HG03457 (cell line): Measurements from ENCODE around the gene MSI2.
"Not testable (repeated sequence)": the region's sequence is repeated elsewhere in the genome, so short reads cannot be mapped to it uniquely, and the experiment has no call there.

Source experiments
- ATAC-seq: cut with Tn5 transposase; IDR thresholded peaks from one replicate; pipeline ENCODE4 v1.9.1; 2021; ENCODE audit warnings: moderate number of reproducible peaks; ENCODE audit not compliant: unreplicated experiment

The MSI2 gene

DNA sequence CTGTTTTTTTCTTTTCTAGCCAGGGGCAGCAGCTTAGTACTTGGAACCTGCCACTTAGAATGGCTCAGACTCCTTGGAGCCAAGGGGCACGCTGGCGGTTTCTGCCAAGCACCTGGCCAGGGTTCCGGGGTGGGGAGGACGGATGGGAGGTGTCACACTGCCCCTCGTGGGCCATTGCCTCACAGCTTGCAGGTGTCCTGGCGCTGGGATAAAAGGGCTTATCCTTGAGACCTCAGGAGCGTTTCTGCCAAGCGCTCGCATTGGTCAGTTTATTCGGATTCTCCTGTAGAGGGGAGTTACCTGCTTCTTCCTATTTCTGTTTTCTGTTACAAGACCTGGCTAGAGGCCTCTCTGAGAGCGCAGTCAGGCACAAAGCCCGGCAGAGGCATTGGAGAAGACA lies 234.6 kb downstream of the MSI2 start:
- ATAC-seq = no peak

DNA sequence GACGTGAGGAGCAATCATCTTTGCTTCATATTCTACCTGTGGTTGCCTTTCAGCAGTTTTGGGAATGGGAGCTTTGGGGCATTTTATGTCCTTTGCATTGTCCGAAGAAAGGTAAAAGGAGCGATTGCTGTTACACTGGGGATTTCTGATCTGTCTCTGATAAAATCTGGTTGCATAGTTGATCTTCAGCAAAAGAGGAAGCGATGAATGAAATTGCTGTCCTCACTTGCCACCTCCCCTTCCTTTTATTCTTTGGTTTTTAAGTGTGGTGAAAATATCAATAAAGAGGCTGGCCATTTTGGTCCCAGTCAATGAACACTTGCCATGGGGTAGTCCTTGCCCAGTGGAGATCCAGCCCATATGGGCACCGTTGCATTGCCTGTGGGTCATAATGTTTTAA lies 236.8 kb downstream of the MSI2 start:
- ATAC-seq = no peak

- no peak for ATAC-seq
These were observed 237.3 kb downstream of the MSI2 start for GRCh38 chr17:57493625-57494024.

- no peak for ATAC-seq
These were observed 238.1 kb downstream of the MSI2 start for GRCh38 chr17:57494443-57494842.

DNA sequence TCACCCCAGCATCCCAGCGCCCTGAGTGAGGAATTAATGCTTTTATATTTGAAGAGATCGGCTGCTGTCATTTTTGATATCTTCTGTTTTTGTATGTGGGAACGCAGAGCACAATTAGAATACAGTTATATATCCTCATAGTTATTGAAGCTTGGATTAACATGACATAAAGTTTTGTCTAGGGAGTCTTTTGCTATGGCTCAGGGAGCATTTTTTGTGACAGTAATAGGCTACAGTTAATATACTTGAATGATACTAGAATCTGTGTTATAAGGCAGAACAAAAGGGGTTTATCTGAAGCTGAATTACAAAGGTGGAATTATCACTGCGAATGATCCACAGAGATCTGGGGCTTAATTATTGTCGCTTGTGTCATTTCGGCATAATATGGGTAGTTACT lies 239.4 kb downstream of the MSI2 start:
- ATAC-seq = no peak

- ATAC-seq = no peak
These were observed 240.1 kb downstream of the MSI2 start for GRCh38 chr17:57496382-57496781.

GRCh38 chr17:57498443-57498842 lies 242.1 kb downstream of the MSI2 start:
- no peak for ATAC-seq

- ATAC-seq = not testable (repeated sequence)
These were observed 242.9 kb downstream of the MSI2 start for GRCh38 chr17:57499221-57499620.

DNA sequence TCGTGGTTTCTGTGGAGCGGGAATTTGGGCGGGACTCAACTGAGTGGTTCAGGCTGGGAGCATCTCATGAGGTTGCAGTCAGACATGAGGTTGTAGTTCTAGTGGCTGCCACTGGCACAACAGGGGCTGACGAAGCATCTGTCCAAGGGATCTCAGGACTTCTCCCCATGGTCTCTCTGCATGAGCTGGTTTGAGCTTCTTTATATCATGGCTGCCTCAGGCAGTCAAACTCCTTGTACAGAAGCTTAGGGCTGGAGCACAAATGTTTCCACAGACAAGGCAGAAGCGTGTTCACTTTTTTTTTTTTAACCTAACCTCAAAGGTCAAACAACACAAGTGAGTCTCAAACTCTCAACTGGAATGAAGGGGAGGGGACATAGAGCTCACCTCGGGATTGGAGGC lies 243.3 kb downstream of the MSI2 start:
- ATAC-seq = no peak

DNA sequence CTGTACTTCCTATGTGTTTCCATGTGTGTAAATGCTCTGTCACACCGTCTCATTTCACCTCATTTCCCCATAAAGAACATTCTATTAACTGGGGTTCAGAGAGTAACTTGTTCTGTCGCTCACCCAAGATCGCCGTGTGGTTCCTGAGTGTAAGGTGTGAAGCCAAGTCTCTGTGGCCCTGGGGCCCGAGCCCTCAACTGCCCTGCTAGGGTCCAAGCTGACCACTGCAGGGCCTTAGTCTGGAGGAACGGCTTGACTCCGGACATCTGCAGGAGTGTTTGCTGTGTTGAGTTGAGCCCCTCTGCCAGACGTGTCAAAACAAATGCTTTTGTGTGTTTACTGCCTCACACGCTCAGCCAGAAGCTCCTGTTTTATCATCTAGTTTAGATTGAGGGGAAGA lies 244.7 kb downstream of the MSI2 start:
- ATAC-seq = no peak

DNA sequence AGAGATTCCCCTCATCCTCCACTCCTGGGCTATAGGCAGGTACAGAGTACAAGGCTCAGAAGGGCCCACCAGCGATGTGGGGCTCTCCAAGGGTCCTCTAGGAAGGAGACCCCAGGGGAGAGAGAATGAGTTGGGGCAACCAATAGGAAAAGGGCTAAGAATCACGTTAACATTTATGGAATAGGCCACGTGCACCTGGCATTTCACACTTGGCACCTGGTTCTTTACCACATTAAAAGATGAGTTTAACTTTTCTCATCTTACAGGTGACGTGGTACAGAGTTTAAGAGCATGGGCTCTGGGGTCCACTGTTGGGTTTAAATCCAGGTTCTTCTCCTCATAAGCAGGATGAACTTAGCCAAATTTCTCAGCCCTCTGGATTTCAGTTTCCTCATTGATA lies 245.7 kb downstream of the MSI2 start:
- no peak for ATAC-seq

DNA sequence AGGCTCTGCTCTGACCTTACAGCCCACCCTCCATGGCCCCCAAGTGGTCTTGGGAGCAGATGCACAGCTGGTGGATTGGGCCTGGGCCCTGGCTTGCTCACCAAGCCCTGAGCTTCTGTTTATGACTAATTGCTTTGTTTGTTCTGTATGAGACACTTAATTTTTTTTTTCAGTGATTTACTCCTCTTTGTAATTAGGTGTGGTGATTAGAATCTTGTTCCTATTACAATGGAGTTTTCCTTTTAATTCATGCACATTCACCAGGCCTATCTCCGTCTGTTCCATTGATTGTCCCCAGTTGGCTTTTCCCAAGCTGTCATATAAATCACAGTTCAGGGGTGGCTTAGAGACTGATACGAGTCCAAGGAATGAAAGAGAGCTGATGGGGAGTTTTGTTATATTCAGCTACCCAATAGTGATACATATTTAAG lies 246.5 kb downstream of the MSI2 start:
- no peak for ATAC-seq

GRCh38 chr17:57504208-57504607 lies 247.9 kb downstream of the MSI2 start:
- no peak for ATAC-seq

DNA sequence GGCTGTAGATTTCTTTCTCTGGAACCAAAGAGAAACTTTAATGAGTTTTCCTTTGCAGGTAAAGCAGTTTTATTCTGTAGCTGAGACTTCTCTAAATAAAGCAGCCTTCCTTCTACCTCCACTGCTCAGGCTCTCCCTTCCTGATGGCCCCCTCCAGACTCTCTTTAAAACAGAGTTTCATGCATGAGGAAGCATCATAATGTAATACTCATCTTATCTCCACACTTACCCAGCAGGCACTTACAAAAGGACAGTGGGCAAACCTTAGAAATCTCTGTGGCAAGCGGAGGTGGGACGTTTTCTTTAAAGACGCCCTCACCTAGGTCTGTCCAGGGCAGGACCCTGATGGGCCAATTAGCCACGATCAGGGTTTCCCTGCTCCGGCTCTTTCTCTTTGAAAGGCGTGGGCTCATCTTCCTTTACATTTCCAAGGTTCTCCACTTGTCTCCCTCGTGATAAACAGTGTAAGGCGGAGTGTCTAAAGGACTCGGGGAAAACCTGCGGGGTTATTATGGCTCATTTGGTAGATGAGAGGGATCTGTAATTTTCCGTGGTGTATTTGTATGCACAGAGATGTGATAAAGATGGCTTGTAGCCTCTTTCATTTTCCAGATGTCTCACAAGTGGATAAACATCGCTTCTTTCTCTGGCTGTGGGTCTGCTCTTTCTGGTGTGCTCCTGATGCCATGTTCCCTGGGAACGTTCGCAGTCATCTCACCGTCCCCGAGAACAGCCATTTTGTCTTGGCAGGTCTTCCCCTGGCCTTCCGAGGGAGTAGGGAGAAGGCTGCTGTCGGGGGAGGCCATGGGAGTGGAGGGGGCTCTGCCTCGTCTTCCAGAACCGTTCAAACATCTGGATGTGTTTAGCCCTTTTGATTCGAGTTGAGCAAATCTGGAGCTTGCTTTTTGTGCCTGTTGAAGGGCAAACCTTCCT lies 249.8 kb downstream of the MSI2 start:
- no peak for ATAC-seq

DNA sequence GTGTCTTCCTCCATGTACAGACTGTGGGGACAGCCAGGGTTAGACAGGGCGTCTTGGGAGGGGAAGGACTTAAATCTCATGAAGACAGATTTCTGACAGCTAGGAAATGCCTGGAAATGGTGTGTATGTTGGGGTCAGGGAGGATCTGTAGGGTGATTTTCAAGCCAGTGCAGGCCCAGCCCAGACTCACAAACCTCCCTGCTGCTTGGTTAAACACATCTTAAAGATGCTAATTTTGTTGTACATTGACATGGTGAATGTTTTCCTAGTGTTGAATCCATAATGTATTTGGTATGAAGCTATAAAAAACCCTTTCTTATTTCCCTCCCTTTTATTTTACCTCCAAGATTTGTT lies 250.4 kb downstream of the MSI2 start:
- no peak for ATAC-seq

GRCh38 chr17:57507828-57508227 lies 251.5 kb downstream of the MSI2 start:
- no peak for ATAC-seq

DNA sequence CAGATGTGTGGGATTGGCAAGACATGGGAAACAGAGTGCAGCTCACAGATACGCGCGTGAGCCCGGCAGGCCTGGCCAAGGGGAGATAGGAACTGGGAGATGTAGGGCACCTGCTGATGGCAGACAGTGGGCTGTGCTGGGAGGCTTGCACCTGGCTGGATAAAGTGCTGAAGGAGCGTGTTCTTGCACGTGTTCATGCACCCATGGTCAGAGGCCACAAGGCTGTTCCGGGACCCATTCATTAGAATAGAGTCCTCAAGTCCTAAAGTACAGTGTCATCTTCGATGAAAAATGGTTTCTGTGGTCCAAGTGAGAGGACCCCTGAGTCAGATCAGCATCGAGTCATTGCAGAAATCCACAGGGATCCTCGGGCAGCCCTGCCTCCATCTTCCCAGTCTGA lies 252.3 kb downstream of the MSI2 start:
- ATAC-seq = no peak

DNA sequence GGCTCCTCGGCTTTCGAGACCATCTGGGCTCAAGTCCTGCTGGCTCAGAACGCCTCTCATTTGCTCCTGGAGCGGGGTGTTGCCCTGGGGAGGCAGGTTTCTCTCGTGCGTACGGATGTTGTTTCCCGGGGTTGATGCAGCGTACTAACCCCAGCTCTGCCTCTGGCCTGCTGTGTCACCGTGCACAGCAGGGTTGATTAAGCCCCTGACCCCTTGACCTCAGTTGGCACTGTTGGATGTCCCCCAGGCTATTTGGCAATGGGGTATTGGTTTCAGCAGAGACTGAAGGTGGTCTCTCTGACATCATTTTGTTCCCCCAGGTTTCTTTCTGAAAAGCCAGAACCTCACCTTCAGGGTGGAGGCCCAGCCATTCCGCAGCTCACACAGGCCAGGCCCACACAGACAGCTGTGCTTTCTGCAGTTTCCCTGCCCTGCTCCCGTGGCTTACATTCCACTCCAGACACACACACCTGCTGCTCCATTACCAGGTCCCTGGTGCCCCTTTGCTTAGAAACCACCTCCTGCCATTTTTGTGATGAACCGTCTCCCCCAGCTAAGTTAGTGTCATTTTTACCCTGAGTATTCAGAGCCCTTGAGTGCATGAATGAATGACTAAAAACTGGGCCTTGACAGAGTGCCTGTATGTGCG lies 255.3 kb downstream of the MSI2 start:
- no peak for ATAC-seq

GRCh38 chr17:57512258-57512657 lies 255.9 kb downstream of the MSI2 start:
- ATAC-seq = no peak

- ATAC-seq = no peak
These were observed 256.4 kb downstream of the MSI2 start for GRCh38 chr17:57512691-57513090.

- ATAC-seq = no peak
These were observed 257.2 kb downstream of the MSI2 start for GRCh38 chr17:57513569-57513968.

GRCh38 chr17:57514614-57515013 lies 258.3 kb downstream of the MSI2 start:
- no peak for ATAC-seq
